ENCODE measurements around the gene UCN2.
A peak's percentile ranks its signal among the peaks of the same experiment; 100 is the strongest.

The UCN2 gene, protein sequence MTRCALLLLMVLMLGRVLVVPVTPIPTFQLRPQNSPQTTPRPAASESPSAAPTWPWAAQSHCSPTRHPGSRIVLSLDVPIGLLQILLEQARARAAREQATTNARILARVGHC

DNA sequence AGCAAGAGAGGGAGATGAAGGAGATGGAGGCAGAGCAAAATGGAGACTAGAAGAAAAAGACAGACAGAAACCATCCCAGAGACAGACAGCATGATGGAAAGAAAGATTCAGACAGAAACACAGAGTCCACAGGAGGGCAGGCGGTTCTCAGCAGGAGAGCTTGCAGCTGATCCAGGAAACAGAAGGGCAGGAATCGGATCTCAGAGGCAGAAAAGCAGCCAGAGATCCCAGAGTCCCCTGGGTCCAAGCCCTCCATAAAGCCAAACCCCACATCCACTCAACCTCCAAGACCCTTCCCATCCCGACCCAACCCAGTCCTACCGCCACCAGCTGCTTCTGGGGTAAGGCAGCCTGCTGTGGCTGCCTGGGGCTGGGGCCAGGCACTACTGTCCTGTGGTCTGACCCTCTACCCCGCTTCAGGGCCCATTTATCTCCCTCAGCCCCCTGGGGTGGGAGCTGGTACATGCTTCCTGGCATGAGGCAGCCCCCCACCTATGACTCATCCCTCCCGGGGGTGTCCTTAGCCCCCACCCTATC, at the start of gene UCN2:
TSS of gene UCN2 (minus strand) at position 400 of the 537 bp plus-strand sequence. CDS start 657 bp downstream, outside the sequence.
- DNase-seq = no peak

DNA sequence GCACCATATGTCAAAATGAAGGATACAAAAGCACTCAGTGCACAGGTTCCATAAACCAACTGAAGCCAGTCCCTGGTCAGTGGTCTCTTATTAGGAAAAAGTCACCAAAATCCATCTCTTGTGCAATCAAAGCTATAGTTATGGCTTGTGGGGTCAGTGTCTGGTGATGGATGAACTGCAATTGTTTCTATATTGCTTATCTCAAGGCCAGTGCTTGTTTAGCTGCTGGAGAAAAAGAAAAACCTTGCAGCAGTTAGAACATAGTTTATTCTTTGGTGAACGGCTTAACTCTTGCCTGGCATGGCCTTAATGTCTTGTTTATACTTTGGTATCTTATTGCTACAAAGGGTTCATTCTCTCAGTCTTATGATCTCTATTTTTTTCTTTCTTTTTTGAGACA, 48.7 kb upstream of the UCN2 start:
- no peak for DNase-seq

DNA sequence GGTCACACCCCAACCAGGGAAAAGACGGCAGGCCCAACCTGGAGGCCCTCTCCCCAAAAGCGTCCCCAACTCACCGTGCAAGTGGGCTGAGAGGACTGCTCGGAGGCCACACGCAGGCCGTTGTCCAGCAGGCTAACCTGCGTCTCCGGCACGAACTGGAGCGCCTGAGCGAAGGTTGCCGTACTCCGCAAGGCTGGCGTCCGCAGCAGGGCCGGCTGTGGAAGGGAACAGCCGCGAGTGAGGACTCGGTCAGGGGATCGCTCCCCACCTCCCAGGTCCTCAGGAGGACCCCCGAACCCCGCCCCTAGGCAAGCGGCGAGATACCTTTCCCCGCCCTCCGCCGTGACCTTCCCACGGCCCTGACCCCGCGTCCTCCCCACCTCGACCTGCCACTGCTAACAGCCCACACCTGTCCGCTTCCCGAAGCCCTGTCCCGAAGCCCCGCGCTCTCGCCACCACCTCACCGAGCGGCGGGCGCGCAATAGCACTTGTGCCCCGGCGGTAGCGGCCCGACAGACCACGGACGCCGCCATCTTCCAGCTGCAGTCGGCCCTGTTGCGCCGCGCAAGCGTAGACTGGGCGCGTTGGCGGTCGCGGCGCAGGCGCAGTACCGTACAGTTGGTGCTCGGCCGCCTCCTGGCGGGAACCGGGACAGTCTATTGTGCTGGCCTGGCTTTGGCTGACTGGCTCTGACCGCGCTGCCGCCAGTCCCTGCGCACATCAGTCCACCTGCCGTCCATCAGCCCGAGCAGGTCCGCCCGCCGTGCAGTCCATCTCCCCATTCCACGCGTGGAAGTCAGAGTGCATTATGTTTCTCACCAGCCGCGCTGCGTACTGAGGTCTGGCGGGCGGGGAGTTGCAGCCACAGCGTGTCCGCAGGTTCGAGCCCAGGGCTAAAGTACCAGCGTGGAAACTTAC, 45.8 kb upstream of the UCN2 start, which contains the start of gene UQCRC1:
TSS of gene UQCRC1 (minus strand) at position 559 of the 918 bp plus-strand sequence. CDS start at position 533, 26 bp downstream.
- DNase-seq = peak; percentile 96

DNA sequence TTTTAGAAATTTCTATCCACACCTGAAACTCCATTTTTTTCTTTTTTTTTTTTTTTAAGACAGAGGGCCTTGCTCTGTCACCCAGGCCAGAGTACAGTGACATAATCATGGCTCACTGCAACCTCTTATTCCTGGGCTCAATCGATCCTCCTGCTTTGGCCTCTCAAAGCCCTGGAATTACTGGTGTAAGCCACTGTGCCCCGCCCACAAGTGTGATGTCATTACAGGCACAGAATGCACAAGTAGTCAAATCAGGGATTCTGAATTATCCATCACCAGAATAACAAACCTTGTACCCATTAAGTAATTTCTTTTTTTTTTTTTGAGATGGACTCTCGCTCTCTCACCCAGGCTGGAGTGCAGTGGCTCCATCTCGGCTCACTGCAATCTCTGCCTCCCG, 43.9 kb upstream of the UCN2 start:
- DNase-seq = no peak

DNA sequence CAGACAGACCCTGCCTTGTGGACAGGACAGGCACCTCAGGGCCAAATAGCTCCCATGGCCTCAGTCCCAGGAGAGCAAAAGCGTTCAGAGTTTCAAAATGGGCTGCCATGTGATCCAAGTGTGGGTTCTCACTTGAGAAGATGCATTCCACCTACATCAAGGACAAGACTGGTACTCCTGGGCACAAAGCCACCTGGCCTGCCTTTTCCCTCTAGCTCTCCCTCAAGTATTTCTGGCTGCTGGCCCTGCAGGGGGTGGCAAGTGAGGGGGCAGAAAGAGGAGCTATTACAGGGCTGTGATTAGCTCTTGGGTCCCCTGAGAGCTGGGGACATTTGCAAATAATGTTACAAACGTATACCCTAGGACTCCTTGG, 38.0 kb upstream of the UCN2 start:
- no peak for DNase-seq

DNA sequence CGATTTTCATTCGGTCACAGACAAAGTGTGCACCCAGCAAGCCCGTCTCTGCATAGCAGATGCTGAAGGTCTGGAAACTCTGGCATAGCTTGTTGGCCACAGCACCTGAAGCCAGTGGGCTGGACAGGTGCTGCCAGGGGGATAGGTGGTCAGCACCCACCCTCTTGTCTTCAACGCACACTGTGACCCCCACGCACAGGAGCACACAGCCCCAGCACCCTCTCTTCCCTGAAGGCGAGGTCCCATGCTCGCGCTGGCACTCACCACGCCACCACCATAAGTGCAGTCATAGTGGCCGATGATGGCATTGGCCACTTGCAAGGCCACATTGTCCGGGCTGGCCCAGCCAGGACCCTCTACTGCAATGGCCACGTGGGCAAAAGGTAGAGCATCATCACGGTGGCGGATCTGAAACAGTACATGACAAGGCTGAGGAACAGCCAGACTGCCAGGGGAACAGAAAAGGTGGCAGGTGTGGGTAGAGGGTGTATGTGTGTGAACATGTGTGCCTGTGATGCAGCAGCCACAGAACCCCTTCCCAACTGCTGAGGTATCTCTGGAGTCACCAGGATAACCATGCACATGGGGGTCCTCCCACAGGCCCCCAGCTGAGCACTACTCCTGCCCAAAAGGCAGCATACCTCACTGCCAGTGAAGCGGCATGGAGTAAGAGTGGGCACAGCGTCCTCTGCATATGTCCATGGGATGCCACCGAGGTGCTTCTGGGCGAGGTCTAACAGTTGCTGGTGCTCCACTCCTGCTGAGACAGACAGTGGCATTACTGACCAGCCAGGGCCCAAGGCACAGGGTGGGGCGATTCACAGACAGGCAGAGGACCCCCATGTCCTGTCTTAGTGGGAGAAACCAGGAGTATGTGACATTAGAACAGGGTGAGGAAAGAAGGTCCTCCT, 37.4 kb upstream of the UCN2 start:
- no peak for DNase-seq

DNA sequence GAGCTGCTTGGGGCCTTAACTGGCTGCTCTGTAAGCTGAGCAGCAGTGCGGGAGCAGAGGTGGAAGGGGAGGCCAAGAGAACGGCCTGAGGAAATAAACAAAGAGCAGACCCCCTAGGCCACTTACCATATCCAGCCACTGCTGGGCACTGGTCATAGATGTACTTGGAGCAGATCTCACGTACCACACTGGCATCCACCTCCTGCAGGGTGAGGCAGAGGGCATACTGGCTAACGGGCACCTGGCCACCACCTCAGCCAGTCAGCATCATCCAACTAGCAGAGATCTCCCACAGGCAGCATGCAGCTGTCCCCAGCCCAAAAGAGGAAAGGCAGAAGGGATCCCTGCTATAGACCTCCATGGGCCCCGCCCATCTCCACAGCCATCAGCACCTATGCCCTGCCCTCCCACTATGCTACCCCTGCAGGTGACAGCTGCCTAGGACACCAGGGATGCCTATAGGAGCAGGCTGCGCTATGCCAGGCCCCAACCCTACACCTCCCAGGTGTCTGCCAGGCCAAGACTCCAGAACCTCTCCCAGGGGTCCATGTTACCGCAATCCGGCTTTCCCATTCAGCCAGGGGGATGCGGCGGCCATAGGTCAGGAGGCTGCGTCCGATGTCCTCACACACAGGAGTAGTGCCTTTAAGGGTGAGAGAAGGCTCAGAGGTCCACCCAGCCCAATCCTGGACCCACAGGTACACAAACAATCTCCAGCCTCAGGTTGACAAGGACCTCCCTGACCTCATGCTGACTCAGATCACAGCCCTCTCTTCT, 36.1 kb upstream of the UCN2 start:
- no peak for DNase-seq

DNA sequence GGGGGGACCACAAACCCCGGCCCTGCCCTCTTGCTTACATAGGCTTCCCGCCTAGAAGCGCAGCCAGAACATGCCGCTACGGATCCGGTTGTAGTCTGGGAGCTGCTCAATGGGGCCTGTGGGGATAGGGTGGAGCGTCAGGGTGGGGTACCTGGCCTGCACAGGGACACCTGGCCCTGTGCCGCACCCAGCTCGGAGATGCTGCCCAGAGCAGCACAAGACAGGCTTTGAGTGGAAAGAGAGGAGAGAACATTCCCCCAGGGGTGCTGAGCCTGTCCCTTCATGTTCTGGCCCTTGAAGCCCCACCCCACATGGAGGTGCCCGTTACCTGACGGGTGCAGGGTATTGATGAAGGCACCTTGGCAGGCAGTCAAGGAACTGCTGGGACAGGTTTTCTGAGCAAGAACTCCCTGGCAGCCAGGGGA, 35.5 kb upstream of the UCN2 start:
- no peak for DNase-seq

DNA sequence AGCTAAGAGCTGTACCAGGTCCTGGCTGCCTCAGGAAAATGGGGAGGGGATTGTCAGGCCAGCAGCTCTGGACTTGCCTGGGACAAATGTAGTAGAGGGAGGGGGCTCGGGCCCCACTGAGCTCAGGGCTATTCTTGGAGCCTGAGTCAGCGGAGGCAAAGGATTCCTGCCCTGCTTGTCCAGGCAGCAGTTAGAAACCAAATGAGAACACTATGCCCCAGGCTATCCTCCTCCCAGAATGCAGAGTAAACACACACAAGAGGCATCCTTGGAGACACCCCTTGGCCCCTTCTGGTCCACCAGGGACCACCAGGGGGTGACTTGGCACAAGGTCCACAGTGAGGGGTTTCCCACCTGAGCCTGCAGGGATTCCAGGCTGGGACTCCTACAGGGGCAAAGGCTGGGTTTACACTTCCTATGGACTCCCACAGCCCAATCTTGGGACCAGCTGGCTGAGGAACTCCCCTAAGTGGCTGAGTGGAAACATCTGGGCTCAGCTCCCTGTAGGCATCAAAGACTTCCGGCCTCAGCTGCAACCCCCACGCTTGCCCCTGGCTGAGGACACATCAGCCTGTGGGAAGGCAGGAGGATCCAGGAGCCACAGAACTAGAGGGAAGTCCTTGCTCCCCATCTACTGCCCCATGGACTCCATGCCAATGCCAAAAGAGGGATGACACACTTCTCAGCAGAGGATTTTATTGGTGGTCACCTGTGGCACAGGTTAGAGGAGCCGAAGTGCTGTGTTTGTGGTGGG, 34.9 kb upstream of the UCN2 start:
- peak; percentile 58 for DNase-seq

DNA sequence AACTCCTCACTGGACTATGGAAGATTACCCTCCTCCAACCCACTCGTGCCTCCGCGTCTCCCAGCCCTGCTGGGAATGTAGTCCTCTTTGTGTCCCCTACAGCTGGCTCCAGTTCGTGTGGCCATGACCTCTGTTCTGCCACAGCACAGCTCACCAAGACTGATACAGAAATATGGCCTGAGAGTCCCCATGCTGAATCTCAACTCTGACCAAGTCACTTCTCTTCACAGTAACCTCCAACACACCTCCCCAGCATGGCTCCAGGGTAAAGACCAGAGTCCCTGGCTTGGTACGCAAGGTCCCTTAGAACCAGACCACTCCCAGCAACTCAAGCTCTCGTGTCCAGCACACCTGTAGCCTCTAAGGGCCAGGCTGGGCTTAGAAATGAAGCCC, 33.8 kb upstream of the UCN2 start:
- no peak for DNase-seq

DNA sequence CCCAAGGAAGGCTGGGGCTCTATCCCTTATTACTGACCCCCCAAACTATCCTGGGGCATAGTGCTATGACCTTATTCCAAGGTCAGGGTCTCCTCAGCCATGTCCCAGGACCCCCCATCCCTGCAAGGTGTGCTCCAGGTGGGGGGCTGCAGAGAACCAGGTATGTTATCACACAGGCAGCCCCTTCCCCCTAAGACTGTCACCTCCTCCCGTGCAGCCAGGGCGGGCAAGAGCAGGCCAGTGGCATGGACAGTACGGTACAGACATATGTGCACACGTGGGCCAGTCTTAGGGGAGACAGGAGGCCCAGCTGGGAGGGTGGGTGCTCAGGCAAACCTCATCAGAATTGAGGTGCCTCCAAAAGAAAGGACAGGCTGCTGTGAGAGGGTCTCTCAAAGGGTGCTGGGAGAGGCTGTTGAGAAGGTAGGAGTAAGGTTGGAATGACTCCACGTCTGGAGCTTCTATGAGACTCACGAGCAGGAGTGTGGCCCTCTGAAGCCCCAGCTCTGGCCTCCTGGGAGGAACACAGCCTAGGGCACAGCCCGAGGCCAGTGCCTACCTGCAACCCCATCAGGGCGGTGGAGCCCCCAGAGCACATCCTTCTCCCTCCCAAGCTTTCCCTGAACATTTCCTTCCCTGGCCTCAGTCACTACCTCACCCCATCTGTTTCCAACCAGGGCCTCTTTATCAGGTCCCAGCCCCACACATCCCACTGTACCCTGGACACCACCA, 33.3 kb upstream of the UCN2 start:
- no peak for DNase-seq

DNA sequence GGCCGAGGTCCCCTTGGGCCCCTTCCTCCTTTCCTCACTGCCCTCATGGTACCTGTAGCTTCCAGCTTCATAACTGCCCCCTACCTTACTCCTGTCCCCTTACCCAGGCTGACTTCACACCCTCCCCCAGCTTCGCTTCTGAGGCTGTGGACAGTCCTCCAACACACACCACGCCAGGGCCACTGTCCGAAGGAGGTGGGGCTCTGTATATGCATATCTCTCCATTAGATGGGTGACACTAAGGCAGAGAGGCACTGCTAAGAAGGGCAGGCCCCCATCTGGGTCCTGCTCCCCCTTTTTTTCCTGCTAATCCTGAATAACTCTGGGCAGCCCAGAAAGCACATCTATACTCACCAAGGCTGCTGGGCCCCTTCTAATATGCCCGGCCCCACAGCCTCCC, 32.6 kb upstream of the UCN2 start:
- DNase-seq = no peak

DNA sequence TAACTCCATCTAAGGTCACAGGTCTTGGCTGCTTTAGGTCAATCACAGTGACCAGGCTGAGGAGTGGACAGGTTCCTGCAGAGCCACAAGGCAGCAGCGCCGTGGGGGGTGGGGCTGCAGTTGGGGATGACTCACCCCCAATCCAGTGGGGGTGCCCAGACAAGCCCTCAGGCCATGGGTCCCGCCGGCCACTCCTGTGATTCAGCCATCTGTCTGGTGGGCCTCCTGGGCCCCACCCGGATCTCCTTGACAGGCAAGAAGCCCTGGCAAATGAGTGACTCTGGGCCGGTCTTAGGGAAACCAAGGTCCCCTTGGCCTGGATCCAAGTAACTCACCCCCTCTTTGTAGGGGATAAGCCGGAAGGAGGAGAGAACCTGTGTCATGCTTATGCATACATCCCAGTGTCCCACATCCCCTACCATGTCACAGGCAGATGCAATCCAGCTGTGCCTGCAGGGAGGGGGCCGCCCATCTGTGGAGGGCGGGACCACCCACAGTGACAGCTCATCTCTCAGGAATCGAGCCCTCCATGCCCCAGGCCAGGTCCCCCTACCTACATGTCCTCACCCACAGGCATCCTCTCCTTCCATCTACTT, 32.0 kb upstream of the UCN2 start:
- no peak for DNase-seq

DNA sequence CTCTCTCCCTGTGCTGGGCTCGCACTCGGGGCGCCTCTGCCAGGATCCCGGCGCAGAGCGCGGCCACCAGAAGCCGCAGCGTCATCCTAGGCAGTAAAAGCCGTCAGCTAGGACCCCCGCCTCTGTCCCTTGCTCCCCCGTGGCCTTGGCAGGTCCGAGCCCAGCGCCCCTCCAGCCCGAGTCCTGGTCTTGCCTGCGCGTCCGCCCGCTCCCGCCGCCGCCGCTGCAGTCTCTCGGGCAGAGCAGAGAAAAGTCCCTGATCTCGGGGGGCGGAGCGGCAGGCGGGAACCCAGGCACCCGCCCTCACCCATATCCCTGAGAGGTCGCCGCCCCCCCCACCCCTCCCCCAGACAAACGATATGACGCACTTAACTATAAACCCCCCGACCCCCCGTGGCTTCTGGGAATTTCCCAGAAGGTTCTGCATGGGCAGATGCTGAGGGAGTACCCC, 31.5 kb upstream of the UCN2 start, which contains the start of gene COL7A1:
TSS of gene COL7A1 (minus strand) at position 255 of the 451 bp plus-strand sequence. CDS start at position 85, 170 bp downstream.
- DNase-seq = no peak

DNA sequence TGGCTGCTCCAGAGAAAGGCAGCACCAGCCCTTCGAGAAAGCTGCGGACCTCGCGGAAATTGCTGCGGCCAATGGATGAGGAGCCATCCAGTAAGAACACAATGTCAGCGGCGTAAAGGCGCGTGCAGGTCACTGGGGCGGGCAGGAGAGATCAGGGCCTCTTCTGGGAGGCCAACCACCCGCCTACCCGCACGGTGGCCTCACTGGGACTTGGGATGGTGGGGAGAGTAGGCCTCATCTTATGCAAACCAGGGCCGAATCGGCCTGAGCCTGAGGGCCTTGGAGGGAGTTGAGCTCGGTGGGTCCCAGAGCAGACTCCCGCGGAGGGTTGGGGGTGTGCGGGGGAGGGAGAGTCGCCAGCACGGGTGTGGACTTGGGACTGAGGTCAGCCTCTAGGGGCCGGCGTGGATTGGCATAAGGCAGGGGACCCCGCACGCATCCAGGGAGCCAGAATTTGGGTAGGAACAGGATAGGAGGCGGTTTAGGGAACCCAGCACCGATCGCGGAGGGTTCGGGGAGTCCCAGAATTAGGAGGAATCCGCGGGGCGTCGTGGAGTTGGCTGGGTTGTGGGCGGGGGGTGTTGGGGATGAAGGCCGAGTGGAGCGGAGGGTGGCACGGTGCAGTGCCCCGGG, 31.0 kb upstream of the UCN2 start:
- DNase-seq = no peak

DNA sequence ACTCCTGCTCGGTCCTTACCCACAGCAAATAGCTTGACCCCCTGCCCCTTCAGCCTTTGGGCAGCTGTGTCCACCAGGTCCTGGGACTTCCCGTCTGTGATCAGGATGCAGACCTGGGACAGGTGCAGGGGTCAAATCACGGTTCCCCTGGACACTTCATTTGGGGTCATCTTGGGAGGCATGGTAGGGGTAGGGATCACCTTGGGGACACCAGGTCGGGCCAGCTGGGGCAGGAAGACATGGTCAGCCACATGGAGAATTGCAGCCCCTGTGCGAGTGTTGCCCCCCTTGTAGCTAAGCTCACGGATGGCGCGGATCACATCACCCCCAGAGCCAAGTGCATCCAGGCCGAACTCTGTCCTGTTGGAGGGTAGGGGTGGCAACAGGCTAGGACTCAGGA, 29.8 kb upstream of the UCN2 start:
- no peak for DNase-seq

DNA sequence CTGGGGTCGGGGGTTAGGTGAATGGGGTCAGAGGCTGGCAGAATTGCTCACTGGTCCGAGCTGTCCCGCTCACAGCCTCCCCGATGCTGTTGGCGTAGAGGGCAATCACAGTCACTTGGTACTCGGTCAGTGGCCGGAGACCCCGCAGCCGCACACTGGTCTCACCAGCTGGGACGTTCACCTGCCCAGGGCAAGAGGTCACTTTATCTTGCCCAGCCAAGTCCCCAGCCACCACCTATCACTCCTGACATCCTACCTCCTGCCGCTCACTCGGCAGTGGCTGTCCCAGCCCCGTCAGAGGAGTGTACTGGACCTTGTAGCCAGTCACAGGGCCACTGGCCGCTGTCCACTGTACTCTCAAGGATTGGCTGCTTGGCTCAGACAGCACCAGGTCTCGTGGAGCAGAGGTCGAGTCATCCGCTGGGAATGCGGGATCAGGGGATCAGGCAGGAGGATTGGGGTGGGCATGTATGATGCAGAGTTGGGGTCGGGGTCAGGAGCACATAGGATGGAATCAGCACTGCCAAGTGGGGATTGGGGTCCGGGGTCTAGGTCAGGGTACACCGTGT, 29.0 kb upstream of the UCN2 start:
- no peak for DNase-seq

DNA sequence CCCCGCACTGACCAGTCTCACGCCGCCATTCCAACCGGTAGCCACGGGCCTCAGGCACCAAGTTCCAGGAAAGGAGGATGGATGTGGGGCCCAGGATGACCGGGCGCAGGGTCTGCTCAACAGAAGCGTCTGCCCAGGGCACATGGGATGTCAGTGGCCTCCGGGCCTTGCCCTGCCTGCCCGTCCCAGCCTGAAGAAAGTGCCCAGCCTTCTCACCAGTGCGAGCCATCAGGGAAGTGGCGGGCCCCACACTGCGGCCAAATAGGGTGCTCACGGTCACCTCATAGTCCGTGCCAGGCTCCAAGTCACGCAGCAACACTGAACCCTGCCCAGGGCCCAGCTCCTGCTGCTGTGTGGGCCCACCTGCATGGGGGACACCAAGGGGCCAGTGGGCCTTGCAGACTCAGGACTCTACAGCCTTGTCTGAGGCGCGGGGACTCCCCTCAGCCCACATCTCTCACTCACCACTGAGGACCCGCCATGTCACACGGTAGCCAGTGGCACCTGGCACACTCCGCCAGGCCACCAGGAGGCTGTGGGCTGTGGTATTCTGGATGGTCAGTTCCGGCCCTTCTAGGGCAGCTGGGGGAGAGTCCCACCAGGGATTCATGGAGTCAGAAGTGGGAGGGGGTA, 28.4 kb upstream of the UCN2 start:
- DNase-seq = no peak

DNA sequence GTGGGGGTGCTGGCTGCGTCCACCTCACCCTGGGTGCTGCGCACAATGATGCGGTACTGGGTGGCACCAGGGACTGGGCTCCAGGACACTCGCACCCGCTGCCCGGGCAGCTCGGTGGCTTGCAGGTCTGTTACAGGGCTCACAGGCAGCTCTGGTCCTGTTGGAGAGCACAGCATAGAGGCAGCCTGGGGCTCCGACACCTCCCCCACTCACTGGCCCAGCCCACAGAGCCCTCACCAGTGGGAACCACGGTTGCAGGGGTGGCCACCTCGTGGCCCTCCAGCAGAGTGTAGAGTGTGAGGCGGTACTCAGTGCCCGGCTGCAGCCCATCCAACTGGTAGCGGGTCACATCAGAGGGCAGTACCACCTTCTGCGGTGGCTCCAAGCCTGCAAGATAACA, 27.9 kb upstream of the UCN2 start:
- DNase-seq = no peak

All from right hindlimb (tissue), 1 donor.